Lung (tissue), 12 donors: ENCODE results near the gene TNFSF8. TPM values are rescaled to one million over a fixed set of nuclear protein-coding genes. Genes with fewer than 3 reads are reported as not detected.

Experiments
- ATAC-seq: fragments of 200-7000 bp; cut with Tn5 transposase; one replicate; pipeline ENCODE4 v1.9.1; 2020; ENCODE audit warnings: moderate number of reproducible peaks; ENCODE audit not compliant: insufficient read depth, low FRiP score
- DNase-seq, 3 donors: peaks; one replicate each; pipeline ENCODE4 v3.0.0-alpha.2; 2013 to 2017
- H3K27ac ChIP-seq, 2 donors: one replicate each; pipeline ENCODE4 v1.5.1; 2013; ENCODE audit warnings: mild to moderate bottlenecking in 2 of 2, moderate library complexity in 2 of 2, control low read depth in 1 of 2, inconsistent platforms in 1 of 2, low read depth in 1 of 2, low read length in 1 of 2
- H3K27me3 ChIP-seq, 3 donors: one replicate each; pipeline ENCODE4 v1.5.1; 2013; ENCODE audit warnings: low read length in 2 of 3; ENCODE audit not compliant: control insufficient read depth in 3 of 3, insufficient read depth in 3 of 3
- H3K36me3 ChIP-seq, 4 donors: one replicate each; pipeline ENCODE4 v1.5.1; 2013; ENCODE audit warnings: low read length in 4 of 4, mild to moderate bottlenecking in 1 of 4, moderate library complexity in 1 of 4; ENCODE audit not compliant: control insufficient read depth in 4 of 4, insufficient read depth in 4 of 4
- H3K4me1 ChIP-seq, 5 donors: one replicate each; pipeline ENCODE4 v1.5.1; 2013; ENCODE audit warnings: low read length in 5 of 5, mild to moderate bottlenecking in 2 of 5, moderate library complexity in 1 of 5; ENCODE audit not compliant: control insufficient read depth in 5 of 5, insufficient read depth in 5 of 5
- H3K4me3 ChIP-seq: one replicate; pipeline ENCODE4 v1.5.1; 2013; ENCODE audit warnings: mild to moderate bottlenecking, control low read depth, moderate library complexity
- H3K9ac ChIP-seq, 2 donors: one replicate each; pipeline ENCODE4 v1.5.1; 2013; ENCODE audit warnings: low read length in 2 of 2, control low read depth in 1 of 2; ENCODE audit not compliant: insufficient read depth in 1 of 2
- H3K9me3 ChIP-seq, 4 donors: one replicate each; pipeline ENCODE4 v1.5.1; 2013; ENCODE audit warnings: low read length in 3 of 4, mild to moderate bottlenecking in 1 of 4, moderate library complexity in 1 of 4; ENCODE audit not compliant: control insufficient read depth in 4 of 4, insufficient read depth in 3 of 4
- WGBS, 2 donors: extraction: QIAGEN DNeasy Blood & Tissue Kit; methylation state at CpG; one replicate each; pipeline ENCODE4 v1.1.7; 2013; 5-methylcytosine and 5-hydroxymethylcytosine counted together
- polyA plus RNA-seq, 2 donors: library from polyadenylated mRNA; stranded (reverse); fragments of 200-250 nt; gene quantifications; one replicate each; pipeline ENCODE4 v1.2.1, GENCODE V29; 2013
- total RNA-seq, 2 donors: library from RNA; depleted of rRNA in 1 of 2; stranded (reverse); fragments of >200 nt in 1 of 2; gene quantifications; one replicate each; pipeline ENCODE4 v1.2.1, GENCODE V29; 2014 to 2021
- TF ChIP-seq, protein P1 (sequence below): IDR thresholded peaks from 2 replicates; pipeline ENCODE4 v1.5.1; 2012; ENCODE audit warnings: mild to moderate bottlenecking; ENCODE audit errors: control extremely low read depth, extremely low read depth
- donor health status: control.
- donor health status: control.
- donor health status: Bipolar disorder and iron deficiency.
- donor health status: healthy.
- donor health status: DM: yes; HTN: yes; CAD: no.

Gene TNFSF8
- total and polyA plus RNA-seq, 4 donors: 0.61 to 8.7 (median 4.8) TPM

DNA sequence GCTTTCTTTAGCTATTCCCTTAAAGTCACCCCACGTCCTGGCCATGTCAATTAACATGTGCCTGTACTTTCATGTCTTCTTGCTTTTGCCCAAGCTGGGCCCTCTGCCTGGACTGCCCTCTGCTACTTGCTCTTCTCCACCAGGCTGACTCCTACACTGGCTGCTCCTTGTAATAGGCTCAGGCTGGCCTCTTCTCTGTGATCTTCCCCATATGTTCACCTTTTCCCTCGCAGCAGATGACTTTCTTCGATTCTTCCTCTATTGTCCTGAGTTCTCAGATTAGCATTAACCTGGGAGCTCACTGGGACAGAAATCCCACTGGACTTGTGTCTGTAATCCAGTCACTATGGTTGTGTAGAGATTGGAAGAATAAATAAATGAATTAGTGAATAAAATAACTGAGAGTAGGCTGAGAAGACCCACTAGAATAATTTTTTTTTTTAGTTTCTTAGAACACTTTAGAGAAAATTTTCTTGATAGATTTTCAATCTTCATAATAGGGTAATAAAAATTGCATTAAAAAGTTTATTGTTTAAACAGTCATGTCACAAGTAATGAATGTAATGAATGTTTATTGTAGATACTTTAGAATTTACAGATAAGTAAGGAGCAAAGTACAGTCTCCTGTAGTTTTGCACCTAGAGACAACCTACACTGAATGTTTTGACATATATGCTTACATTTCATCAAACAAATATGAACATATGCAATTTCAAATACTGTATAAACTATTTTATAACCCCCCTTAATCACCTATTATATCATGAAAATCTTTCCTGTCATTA, 77.1 kb downstream of the TNFSF8 start:
- Histone ChIP-seq H3K9me3 (no peaks in the 10 kb centered on the region), H3K27me3 (no peaks in the 10 kb centered on the region), H3K27ac (peak overlapping the region in 1 of 2 donors; percentile 24), H3K9ac (no peak overlapping the region), H3K4me1 (peaks cover 0 to 12% (median 10%) of the 10 kb centered on the region in 5 donors), H3K36me3 (no peaks in the 10 kb centered on the region), H3K4me3 (no peak overlapping the region)
- no peak for ATAC-seq
- TF ChIP-seq, protein P1, sequence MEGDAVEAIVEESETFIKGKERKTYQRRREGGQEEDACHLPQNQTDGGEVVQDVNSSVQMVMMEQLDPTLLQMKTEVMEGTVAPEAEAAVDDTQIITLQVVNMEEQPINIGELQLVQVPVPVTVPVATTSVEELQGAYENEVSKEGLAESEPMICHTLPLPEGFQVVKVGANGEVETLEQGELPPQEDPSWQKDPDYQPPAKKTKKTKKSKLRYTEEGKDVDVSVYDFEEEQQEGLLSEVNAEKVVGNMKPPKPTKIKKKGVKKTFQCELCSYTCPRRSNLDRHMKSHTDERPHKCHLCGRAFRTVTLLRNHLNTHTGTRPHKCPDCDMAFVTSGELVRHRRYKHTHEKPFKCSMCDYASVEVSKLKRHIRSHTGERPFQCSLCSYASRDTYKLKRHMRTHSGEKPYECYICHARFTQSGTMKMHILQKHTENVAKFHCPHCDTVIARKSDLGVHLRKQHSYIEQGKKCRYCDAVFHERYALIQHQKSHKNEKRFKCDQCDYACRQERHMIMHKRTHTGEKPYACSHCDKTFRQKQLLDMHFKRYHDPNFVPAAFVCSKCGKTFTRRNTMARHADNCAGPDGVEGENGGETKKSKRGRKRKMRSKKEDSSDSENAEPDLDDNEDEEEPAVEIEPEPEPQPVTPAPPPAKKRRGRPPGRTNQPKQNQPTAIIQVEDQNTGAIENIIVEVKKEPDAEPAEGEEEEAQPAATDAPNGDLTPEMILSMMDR: no peak
- no peak for DNase-seq
- WGBS, 2 donors: 82 to 87% methylated on average over 3 of the region's 3 CpGs

DNA sequence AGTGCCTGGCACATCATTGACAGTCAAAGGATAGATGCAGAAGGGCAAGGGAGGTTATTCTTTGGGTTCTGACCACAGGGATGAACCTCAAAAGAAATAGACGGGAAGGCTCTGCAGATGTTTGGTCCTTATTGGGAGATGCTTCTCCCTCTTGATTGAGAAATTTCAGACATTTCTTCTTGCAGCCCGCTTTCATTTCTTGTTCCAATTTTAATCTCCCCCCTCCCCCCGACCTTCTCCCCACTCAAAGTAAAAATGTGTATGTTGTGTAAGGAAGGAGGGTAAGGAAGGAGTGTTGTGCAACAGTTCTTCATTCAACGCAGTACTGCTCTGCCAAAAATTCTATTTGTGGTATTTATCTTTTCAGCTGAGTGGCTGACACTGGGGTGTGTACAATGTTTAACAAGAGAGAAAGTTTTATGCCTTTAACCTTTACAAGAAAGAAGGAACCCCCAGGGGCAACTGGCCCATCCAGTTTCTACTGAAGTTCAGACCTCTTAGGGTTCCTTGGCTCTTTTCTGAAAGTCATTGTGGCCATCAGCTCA, 78.3 kb downstream of the TNFSF8 start:
- DNase-seq: peak; percentile 64 to 95 (median 87)
- 17 to 30% methylated on average over 4 of the region's 4 CpGs for WGBS, 2 donors

DNA sequence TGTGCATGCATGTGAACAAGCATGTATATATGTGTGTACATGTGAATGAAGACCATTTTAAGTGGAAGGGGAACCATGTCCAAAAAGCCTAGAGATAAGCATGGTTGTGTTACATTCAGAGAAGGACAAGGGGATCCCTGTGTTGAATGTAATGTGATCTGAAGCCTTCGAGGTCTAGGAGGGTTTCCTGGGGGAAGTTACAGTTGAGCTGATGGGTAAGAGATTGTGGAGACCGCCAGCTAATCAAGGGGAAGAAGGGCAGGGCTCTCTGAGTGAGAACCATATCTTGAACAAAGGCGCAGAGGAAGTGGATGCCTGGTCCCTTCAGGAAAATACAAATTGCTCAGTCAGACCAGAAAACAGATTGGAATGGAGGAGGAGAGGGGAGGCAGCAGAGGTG, 79.1 kb downstream of the TNFSF8 start:
- Histone ChIP-seq H3K27me3 (no peaks in the 10 kb centered on the region), H3K36me3 (no peaks in the 10 kb centered on the region), H3K27ac (no peak overlapping the region), H3K9ac (no peak overlapping the region), H3K9me3 (no peaks in the 10 kb centered on the region), H3K4me1 (peaks cover 0 to 14% (median 12%) of the 10 kb centered on the region in 5 donors), H3K4me3 (no peak overlapping the region)
- 33 to 51% methylated on average over 3 of the region's 3 CpGs for WGBS, 2 donors
- TF ChIP-seq, protein P1: no peak
- ATAC-seq (no peak), DNase-seq (no peak)

More for the DNA sequence above, 78.3 kb downstream of the TNFSF8 start:
- Histone ChIP-seq H3K9me3 (no peaks in the 10 kb centered on the region), H3K36me3 (no peaks in the 10 kb centered on the region), H3K27me3 (no peaks in the 10 kb centered on the region), H3K4me3 (no peak overlapping the region), H3K27ac (no peak overlapping the region), H3K9ac (no peak overlapping the region), H3K4me1 (peaks cover 0 to 14% (median 12%) of the 10 kb centered on the region in 5 donors)
- TF ChIP-seq, protein P1: no peak
- ATAC-seq: peak; percentile 50

Other genes starting within 250 kb of the TNFSF8 start
- gene TEX48, start 248.4 kb downstream of the TNFSF8 start, total RNA-seq: not detected
- gene TEX48, start 248.4 kb downstream of the TNFSF8 start, polyA plus RNA-seq: not detected
- 10 to 100 TPM in 1 of 2 donors, 1 to 10 TPM in 1; 5.6 to 24.5 TPM for gene TNFSF15, start 124.6 kb downstream of the TNFSF8 start, total RNA-seq
- gene TNFSF15, start 124.6 kb downstream of the TNFSF8 start, polyA plus RNA-seq: 1 to 10 TPM; 2.0 to 2.7 TPM
- 100 to 1,000 TPM in 1 of 2 donors, 10 to 100 TPM in 1; 45.2 to 242 TPM for gene TNC, start 187.6 kb upstream of the TNFSF8 start, total RNA-seq
- gene TNC, start 187.6 kb upstream of the TNFSF8 start, polyA plus RNA-seq: 100 to 1,000 TPM in 1 of 2 donors, 1 to 10 TPM in 1; 3.9 to 116 TPM